Type B pancreatic cell (in vitro differentiated cells): ENCODE measurements around the gene SLC1A4. TPM values are rescaled to one million over a fixed set of nuclear protein-coding genes. Genes with fewer than 3 reads are reported as not detected.

Experiments used
- DNase-seq: peaks from one replicate; pipeline ENCODE4 v3.0.0; 2021; ENCODE audit warnings: mixed read lengths; ENCODE audit not compliant: unreplicated experiment; ENCODE audit errors: extremely low spot score
- H3K27ac Mint-ChIP-seq: 2 replicates; pipeline ENCODE4 v1.8.0; 2021; ENCODE audit warnings: mild to moderate bottlenecking, mixed read lengths
- H3K27me3 Mint-ChIP-seq: 2 replicates; pipeline ENCODE4 v1.8.0; 2021; ENCODE audit warnings: mixed read lengths
- H3K36me3 Mint-ChIP-seq: 2 replicates; pipeline ENCODE4 v1.8.0; 2021; ENCODE audit warnings: mixed read lengths
- H3K4me1 Mint-ChIP-seq: one replicate; pipeline ENCODE4 v1.8.0; 2021; ENCODE audit warnings: mixed read lengths; ENCODE audit not compliant: unreplicated experiment
- H3K4me3 Mint-ChIP-seq: 2 replicates; pipeline ENCODE4 v1.8.0; 2021; ENCODE audit warnings: mild to moderate bottlenecking, mixed read lengths
- H3K9me3 Mint-ChIP-seq: 2 replicates; pipeline ENCODE4 v1.8.0; 2021; ENCODE audit warnings: mixed read lengths
- total RNA-seq: library from RNA; stranded (reverse); gene quantifications from 2 replicates; pipeline ENCODE4 v1.2.1, GENCODE V29; 2021; ENCODE audit warnings: low replicate concordance
- TF ChIP-seq, protein P1 (sequence below): fragments of 200-600 bp; sonication (generic); conservative IDR thresholded peaks from 2 replicates; pipeline ENCODE4 v1.5.0; 2021; ENCODE audit warnings: antibody characterized with exemption, mild to moderate bottlenecking

Gene SLC1A4
- total RNA-seq, 1 donor from 2014 or later, result 13.1 TPM

GRCh38 chr2:65035351-65035943, 46.2 kb downstream of the SLC1A4 start:
- H3K4me1 Mint-ChIP-seq, result peaks cover 8% of the 10 kb centered on the region
- H3K9me3 Mint-ChIP-seq, result no peaks in the 10 kb centered on the region
- TF ChIP-seq, protein P1, sequence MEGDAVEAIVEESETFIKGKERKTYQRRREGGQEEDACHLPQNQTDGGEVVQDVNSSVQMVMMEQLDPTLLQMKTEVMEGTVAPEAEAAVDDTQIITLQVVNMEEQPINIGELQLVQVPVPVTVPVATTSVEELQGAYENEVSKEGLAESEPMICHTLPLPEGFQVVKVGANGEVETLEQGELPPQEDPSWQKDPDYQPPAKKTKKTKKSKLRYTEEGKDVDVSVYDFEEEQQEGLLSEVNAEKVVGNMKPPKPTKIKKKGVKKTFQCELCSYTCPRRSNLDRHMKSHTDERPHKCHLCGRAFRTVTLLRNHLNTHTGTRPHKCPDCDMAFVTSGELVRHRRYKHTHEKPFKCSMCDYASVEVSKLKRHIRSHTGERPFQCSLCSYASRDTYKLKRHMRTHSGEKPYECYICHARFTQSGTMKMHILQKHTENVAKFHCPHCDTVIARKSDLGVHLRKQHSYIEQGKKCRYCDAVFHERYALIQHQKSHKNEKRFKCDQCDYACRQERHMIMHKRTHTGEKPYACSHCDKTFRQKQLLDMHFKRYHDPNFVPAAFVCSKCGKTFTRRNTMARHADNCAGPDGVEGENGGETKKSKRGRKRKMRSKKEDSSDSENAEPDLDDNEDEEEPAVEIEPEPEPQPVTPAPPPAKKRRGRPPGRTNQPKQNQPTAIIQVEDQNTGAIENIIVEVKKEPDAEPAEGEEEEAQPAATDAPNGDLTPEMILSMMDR, result no peak
- no peaks in the 10 kb centered on the region for H3K27me3 Mint-ChIP-seq
- H3K36me3 Mint-ChIP-seq, result no peaks in the 10 kb centered on the region
- no peak overlapping the region for H3K27ac Mint-ChIP-seq
- H3K4me3 Mint-ChIP-seq, result no peak overlapping the region
- no peak for DNase-seq

DNA sequence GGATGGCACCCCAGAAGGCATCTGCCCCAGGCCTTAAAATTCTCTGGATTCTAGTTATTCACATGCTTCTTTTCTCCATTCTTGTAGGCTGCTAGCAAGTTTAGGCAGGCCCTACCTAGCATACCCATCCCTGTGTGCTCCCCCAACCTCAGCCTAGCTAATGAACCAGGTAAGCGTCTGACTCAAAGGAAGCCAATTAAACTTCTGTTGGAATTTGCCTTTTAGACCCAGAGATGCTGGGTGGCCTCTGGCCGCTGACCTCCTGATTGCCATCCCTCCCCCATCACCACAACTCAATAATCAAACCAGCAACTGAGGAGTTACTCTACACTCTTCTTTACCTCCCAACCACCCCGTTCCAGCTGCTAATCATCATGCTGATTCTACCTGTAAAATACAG, 48.0 kb downstream of the SLC1A4 start:
- TF ChIP-seq, protein P1, result no peak
- Mint-ChIP-seq H3K27ac (no peak overlapping the region), H3K4me1 (peaks cover 10% of the 10 kb centered on the region), H3K27me3 (no peaks in the 10 kb centered on the region), H3K36me3 (no peaks in the 10 kb centered on the region), H3K9me3 (no peaks in the 10 kb centered on the region), H3K4me3 (no peak overlapping the region)
- DNase-seq, result no peak

GRCh38 chr2:65039640-65040039, 50.4 kb downstream of the SLC1A4 start:
- Mint-ChIP-seq H3K9me3 (no peaks in the 10 kb centered on the region), H3K4me1 (peaks cover 10% of the 10 kb centered on the region), H3K4me3 (no peak overlapping the region), H3K27me3 (no peaks in the 10 kb centered on the region), H3K27ac (no peak overlapping the region), H3K36me3 (peaks cover 5% of the 10 kb centered on the region)
- TF ChIP-seq, protein P1, result no peak
- no peak for DNase-seq

GRCh38 chr2:65040400-65041261, 51.4 kb downstream of the SLC1A4 start:
- Mint-ChIP-seq H3K36me3 (peaks cover 5% of the 10 kb centered on the region), H3K27ac (no peak overlapping the region), H3K4me1 (peaks cover 10% of the 10 kb centered on the region), H3K9me3 (no peaks in the 10 kb centered on the region), H3K27me3 (no peaks in the 10 kb centered on the region), H3K4me3 (peak overlapping the region; percentile 69)
- no peak for DNase-seq
- TF ChIP-seq, protein P1, result peak; percentile 95

DNA sequence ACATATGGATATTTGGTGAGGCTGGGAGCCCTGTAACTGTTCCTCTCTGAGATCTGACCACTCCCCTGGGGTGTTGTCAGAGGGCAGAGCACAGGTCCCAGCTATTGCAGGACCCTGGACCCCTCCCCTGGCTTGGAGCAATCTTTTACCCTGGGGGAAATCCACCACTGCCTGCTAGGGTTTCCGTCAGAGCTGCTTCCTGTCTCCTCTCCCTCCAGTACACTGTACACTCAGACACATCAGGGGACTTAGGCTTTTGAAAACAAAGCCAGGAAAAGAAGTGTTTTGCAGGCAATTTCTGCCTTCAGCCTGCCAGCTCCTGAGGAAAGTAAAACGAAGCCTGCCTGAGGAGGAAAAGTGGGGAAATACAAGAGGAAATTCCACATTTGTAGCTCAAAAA, 53.8 kb downstream of the SLC1A4 start:
- TF ChIP-seq, protein P1, result no peak
- Mint-ChIP-seq H3K27me3 (no peaks in the 10 kb centered on the region), H3K36me3 (peaks cover 5% of the 10 kb centered on the region), H3K9me3 (no peaks in the 10 kb centered on the region), H3K4me3 (no peak overlapping the region), H3K27ac (no peak overlapping the region), H3K4me1 (peaks cover 5% of the 10 kb centered on the region)
- DNase-seq, result no peak
